GM21390 (cell line): Measurements from ENCODE around the gene RUBCN.
"Not testable (repeated sequence)": the region's sequence is repeated elsewhere in the genome, so short reads cannot be mapped to it uniquely, and the experiment has no call there.

Source experiments
- ATAC-seq: cut with Tn5 transposase; IDR thresholded peaks from one replicate; pipeline ENCODE4 v1.9.1; 2021; ENCODE audit not compliant: unreplicated experiment

The RUBCN gene

DNA sequence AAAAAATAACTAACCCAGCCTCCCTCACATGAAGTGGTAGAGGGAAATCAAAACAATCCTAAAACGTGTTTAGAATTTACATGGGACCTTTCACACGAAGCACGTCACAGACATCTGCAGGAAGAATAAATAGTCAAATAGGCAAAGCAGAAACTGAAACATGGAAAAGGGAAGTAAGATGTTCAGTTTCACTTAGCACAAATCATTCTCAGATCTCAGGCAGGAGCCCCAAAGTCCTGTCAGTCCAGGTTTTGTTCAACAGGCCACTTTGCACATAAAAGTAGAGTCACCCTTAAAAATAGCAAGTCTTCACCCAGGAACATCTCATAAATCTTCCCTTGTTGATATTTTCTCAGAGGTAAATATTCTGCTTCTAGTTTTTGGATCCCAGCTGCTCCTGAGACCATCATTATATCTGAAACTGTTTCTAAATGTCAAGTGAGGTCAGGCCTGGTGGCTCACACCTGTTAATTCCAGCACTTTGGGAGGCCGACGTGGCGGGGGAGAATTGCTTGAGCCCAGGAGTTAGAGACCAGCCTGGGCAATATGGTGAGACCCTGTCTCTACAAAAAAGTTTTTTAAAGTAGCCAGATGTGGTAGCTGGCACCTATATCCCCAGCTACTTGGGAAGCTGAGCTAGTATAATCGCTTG lies 1.9 kb downstream of the RUBCN start:
- ATAC-seq = peak; percentile 41

DNA sequence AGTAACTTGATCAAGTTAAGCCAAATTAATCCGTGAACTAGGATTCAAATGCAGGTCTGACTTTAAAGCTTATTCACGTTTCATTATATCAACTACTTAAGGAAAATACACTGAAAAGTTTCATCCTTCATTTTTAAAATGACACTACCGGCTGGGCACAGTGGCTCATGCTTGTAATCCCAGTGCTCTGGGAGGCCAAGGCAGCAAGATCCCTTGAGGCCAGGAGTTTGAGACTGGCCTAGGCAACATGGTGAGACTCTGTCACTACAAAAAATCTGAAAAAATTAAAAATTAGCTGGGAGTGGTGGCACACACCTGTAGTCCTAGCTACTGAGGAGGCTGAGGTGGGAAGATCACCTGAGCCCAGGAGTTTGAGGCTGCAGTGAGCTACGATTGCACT lies 3.7 kb downstream of the RUBCN start:
- ATAC-seq = no peak

DNA sequence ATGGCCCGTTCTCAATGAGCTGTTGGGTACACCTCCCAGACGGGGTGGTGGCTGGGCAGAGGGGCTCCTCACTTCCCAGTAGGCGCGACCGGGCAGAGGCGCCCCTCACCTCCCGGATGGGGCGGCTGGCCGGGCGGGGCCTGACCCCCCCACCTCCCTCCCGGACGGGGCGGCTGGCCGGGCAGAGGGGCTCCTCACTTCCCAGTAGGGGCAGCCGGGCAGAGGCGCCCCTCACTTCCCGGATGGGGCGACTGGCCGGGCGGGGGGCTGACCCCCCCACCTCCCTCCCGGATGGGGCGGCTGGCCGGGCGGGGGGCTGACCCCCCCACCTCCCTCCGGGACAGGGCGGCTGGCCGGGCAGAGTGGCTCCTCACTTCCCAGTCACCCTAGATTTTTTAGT lies 5.2 kb downstream of the RUBCN start:
- not testable (repeated sequence) for ATAC-seq

DNA sequence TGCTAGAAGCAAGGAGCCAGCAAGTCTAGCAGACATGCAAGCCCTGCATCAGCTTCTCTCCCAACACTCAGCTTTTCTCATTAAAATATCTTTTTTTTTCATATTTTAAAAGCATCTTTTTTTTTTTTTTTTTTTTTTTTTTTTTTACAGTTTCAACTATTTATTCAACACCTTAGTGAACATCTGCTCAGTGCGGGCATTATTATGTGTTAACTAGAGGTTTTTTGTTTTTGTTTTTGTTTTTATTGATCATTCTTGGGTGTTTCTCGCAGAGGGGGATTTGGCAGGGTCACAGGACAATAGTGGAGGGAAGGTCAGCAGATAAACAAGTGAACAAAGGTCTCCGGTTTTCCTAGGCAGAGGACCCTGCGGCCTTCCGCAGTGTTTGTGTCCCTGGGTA lies 5.9 kb downstream of the RUBCN start:
- ATAC-seq = not testable (repeated sequence)

DNA sequence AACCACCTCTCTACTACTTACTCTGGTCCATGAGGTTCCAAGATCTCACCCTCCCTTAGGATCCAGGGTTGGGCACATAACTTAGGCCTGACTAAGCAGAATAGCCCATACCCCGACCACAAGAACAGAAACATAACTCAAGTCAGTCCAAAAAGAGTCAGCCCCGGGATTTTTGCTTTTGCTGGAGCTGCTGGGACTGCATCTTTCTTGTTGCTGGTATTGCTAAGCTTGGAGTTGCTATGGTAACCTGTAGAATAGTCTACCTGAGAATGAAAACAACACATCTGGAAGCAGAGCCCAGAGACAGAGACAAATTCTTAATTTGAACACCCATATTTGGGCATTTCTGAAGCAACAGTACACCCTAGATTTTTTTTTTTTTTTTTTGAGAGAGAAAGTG lies 6.5 kb downstream of the RUBCN start:
- ATAC-seq = no peak

DNA sequence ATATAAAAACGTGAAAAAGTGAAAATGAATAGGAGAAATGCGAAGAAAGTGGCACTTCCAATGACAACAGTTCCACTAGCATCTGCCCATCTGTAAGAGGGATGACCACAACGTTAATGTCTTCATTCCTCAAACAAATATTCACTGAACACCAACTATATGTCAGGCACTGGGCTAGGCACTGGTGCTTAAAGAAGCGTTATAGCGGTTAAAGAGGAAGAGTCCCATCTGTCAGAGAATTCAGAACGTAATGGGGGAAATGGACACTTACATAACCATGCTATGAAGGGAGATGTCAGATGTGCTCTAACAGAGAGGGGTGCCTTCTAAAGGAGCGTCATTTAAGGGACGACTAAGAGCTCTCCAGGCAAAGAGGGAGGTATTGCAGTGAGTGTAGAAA lies 8.2 kb downstream of the RUBCN start:
- ATAC-seq = no peak

DNA sequence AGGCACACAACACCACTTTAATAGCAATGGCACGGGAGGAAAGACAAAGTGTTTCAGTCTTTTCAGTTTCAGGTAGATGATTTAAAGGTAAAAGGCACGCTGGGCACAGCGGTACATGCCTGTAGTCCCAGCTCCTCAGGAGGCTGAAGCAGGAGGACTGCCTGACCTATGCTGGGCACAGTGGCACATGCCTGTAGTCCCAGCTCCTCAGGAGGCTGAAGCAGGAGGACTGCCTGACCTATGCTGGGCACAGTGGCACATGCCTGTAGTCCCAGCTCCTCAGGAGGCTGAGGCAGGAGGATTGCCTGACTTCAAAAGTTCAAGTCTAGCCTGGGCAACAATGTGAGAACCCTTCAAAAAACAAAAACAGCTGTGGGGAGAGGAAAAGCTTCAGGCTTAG lies 8.8 kb downstream of the RUBCN start:
- not testable (repeated sequence) for ATAC-seq

DNA sequence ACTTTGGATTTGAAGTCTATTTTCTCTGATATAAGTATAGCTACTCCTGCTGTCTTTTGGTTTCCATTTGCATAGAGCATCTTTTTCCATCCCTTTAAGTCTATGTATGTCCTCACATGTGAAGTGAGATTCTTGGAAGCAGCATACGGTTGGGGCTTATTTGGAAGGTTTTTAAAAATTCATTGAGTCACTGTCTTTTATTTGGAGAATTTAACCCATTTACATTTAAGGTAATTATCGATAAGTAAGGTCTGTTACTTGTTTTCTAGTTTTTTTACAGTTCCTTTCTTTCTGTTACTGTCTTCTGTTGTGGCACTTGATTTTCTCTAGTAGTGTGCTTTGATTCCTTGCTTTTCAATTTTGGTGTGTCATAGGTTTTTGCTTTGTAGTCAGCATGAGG lies 14.0 kb downstream of the RUBCN start:
- ATAC-seq = no peak

DNA sequence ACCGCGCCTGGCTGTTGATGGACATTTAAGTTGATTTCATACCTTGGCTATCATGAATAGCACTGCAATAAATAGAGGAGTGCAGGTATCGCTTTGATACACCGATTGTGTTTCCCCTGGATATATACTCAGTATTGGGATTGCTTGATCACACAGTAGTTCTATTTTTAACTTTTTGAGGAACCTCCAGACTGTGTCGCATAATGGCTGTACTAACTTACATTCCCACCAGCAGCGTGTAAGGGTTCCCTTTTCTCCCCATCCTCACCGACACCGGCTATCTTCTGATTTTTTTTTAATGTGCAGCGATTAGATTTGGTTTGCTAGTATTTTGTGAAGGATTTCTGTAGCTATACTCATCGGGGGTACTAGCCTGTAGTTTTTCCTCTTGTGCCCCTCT lies 16.0 kb downstream of the RUBCN start:
- no peak for ATAC-seq

DNA sequence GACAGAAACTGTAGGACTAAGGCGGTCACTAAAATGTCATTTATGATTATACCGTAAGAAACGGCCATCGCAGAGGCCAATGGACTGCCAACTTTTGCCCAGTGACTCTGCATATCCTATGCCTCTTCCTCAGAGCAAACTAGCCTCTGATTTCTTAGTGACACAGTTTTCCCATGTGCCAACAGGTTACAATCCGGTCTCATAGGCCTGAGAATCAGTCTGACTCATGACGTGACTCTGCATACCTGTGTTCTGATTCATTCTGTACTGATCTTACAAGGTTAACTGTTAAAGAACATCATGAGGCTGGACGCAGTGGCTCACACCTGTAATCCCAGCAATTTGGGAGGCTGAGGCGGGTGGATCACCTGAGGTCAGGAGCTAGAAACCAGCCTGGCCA lies 17.8 kb downstream of the RUBCN start:
- ATAC-seq = no peak

DNA sequence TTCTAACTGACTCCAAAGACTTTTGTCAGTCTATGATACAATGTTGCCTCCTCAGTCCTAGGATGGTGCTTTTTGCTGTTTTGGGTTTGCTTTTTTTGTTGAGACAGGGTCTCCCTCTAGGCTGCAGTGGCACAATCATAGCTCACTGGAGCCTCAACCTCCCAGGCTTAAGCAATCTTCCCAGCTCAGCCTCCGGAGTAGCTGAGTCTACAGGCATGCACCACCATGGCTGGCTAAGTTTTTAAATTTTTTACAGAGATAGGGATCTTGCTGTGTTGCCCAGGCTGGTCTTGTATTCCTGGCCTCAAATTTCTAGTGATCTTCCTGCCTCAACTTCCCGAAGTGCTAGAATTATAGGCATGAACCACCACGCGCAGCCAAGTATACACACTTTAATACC lies 22.5 kb downstream of the RUBCN start:
- no peak for ATAC-seq

DNA sequence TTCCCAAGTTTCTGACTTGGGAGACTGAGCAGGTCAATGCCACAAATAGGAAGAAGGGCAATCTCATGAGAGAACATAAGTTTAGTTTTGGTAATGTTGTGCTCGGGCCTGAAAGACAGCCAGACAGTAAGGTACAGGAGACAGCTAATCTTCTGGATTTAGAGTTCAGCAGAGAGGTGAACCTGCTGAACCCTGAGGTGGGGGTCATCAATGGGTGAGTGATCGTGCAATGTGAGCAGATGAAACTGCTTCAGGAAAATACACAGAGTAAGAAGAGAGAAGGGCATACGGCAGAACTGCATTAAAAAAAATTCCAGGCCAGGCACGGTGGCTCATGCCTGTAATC lies 23.3 kb downstream of the RUBCN start:
- peak; percentile 14 for ATAC-seq

DNA sequence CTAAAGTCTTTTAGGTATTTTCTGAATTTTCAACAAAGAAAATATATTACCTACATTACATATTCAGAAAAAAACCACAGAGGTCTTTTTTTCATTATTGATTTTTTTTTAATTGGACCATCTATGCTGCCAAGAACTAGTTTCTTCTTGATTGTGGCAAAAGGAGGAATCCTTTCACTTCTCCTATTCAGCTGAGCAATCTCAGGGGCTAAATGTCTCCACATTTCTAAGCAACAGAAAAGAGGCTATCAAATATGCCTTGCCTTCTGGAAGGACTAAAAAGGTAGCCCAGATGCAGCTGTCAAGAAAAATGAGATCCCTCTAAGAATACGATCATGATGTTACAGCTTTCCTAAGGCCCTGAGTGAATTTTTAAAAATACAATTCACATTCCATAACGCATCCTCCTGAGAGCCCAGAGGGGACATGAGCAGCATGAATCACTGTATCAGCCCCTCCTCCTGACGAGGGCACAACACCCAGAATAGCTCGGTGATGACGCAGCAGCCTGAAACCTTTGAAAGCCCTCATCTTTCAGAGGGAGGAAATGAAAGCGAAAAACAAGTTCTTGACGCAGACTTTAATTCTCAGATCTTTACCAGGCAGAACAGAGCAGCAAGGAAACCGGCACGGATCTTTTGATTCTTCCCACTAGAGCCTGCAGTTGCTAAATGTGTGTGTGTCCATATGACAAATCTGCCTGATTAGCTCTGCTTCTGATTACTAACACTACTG lies 24.6 kb downstream of the RUBCN start:
- peak; percentile 80 for ATAC-seq

DNA sequence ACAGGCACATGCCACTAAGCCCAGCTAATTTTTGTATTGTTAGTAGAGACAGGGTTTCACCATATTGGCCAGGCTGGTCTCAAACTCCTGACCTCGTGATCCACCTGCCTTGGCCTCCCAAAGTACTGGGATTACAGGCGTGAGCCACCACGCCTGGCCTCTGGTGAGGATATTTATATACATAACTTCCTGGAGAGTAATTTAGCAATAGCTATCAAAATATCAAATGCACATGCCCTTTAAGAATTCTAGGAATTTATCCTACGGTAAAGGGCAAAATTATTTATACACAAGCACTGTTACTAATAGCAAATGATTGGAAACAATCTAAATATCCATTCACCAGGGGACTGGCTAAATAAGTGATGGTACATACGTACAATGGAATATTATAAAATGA lies 25.7 kb downstream of the RUBCN start:
- not testable (repeated sequence) for ATAC-seq

DNA sequence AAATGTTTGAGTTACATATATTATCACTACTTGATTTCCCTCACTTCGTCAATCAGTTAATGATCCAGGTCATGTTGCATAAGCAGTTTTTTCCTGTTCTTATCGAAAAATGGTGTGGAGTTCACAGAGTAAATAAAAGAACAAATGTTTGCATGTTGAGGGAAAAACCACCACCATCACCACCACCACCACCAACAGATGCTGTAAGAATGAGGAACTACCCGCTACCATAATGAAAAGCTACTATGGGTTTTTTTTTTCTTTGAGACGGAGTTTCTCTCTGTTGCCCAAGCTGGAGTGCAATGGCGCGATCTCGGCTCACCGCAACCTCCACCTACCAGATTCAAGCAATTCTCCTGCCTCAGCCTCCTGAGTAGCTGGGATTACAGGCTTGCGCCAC lies 27.6 kb downstream of the RUBCN start:
- ATAC-seq = no peak

DNA sequence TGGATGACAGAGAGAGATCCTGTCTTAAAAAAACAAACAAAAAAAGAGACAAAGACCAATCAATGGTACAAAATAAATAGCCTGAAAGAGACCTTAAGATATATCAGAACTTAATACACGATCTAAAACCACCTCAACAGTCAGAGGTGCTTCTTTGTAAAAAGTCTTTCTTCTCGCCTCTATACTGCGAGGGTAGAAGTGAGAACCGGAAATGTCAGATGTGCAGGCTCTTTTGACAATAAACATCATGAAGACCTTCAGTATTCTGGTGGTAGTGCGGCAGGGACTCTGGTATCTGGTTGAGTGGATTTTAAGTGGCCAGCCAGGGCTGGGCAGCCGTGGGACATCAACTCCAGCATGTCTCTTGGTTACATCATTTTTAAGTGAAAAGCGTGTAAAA lies 30.0 kb downstream of the RUBCN start:
- ATAC-seq = no peak

DNA sequence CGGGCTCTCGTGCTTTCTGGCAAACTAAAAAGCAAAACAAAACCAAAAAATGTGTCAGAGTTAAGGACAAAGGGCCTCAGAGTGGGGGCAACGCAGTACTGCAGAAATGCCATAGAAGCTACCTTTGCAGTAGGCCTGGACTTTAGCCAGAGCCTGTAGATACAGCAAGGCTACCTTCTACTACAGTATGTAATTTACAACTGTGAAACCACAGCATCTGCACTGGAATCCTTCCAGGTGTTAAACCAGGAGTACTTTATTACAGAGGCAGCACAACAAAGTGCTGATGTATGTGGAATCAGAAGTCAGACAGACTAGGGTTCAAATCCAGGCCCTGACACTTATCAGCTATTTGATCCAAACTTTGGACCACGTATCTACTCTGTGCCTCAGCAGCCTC lies 34.9 kb downstream of the RUBCN start:
- ATAC-seq = no peak

DNA sequence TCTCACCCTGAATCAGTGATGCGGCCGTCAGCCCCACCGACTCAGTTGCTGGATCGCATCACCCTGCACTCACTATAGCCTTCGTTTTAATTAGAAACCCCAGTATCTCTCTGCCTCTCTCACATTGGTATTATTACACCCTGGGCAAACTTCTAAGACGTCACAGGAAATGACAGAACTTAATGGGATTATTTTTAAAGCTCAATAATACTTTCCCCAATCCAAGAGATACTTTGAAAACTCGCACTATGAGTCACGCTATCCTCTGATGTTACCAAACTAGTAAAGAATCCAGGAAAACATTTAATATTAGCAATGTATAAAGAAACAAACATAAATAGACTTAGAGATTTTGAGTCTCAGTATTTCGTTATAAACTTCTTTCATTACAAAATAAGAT lies 36.6 kb downstream of the RUBCN start:
- no peak for ATAC-seq

DNA sequence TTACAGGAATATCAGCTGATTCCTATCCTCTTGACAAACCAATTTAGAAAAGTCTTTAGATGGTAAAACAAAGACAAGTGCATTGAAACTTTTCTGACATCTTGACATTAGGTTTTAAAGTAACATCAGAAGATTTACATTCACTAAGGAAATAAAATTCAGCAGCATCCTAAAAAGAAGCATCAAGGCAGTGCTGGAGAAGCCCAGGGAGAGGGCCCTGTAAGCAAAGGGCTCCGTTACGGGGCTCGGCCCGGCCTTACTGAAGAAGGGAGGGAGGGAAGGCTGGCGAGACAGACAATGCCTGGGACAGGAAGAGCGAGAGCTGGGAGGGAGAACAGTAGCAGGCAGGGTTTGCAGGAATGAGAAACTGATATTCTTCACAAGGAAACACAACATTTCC lies 39.3 kb downstream of the RUBCN start:
- ATAC-seq = no peak

DNA sequence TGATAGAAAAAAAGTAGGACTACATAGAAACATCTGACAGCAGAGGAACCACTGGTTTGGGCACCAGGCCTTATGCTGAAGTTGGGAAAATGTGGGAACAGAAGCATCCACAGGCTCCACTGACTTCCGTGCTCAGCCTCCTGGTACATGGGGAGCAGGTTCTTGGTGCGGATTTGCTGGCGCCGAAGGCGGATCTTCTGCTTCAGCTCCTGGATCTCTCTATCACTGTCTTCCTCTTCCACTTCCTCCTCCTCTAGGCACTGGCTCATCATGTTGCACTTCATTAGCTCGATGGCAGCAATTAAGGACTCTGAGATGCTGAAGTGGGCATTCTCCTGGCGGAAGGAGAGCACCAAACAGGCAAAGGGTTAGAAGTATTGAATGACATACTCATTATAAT lies 42.5 kb downstream of the RUBCN start:
- no peak for ATAC-seq

DNA sequence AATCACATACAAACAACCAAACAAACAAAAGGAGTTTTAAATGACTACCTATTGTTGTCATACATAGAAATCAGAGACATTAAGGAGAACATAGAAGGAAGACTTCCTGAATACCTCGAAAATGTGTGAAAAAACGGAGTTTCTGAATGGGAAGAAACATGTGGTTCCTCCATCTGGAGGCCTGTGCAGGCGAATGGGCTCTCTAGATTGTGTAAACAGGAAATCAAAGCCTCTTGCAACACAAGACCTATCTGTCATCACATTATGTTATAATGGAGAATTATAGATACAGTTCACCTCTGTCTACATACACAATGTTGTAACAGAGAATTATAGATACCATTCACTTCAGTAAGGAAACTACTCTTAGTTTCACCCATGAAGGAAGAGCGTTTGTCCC lies 44.1 kb downstream of the RUBCN start:
- ATAC-seq = no peak

DNA sequence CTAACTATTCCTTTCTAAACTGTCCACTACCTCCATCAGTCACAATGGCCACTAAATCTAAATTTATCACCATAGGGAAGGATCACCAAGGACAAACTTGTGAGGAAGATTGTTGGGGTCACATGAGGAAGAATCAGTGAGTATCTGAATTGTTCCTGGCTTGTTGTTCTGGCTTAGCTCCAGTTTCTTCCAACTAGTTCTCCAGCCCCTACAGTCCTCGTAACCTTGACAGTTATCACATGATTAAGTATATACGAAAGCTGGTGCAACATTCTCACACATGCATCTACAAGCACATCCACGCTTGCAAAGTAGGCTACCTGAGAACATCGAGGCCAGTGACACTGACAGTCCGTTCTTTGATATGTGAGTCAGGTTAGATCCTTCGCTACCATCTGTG lies 46.0 kb downstream of the RUBCN start:
- no peak for ATAC-seq

DNA sequence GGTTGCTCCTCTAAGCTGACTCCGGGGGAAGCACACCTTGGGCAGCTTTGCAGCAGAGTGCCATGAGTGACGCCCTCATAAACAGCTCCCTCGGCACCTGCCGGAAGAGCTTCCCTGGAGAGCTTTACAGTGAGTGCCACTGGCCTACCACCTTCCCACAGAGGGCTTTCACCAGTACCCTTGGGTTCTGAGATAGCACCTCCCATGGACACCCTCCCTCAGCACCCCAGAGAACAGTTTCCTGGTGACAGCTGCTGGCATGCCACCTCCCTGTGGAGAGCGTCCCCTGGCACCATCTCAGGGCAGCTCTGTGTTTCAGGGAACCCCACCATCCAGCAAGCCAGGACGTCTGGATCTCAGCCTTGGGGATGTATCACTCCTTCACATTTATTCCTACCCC lies 49.1 kb downstream of the RUBCN start:
- no peak for ATAC-seq
